Adrenal gland (tissue), 12 donors: ENCODE measurements around the gene KHDRBS2. TPM values are rescaled to one million over a fixed set of nuclear protein-coding genes. Genes with fewer than 3 reads are reported as not detected.

ENCODE experiments used
- DNase-seq, 7 donors: peaks; one replicate each; pipeline ENCODE4 v3.0.0-alpha.2; 2019 to 2020
- H3K27ac ChIP-seq, 5 donors: fragments of 200-600 bp; sonication (generic) in 4 of 5; 1 replicate in 3 of 5; 2 replicates in 2 of 5; pipeline versions ENCODE4 v1.5.1 to v1.8.0; 2016 to 2020; ENCODE audit warnings: mild to moderate bottlenecking in 1 of 5
- H3K27me3 ChIP-seq: fragments of 200-600 bp; 2 replicates; pipeline ENCODE4 v1.8.0; 2021
- H3K36me3 ChIP-seq, 2 donors: fragments of 200-600 bp; replicated peaks in 1 of 2; 1 replicate in 1 of 2; 2 replicates in 1 of 2; pipeline versions ENCODE4 v1.5.1 to v1.8.0; 2018 to 2022
- H3K4me1 ChIP-seq, 2 donors: fragments of 200-600 bp; replicated peaks in 1 of 2; 1 replicate in 1 of 2; 2 replicates in 1 of 2; pipeline versions ENCODE4 v1.5.1 to v1.8.0; 2018 to 2021
- H3K4me3 ChIP-seq, 4 donors: fragments of 200-600 bp; sonication (generic) in 3 of 4; one replicate each; pipeline ENCODE4 v1.5.1; 2016 to 2018
- H3K9me3 ChIP-seq, 3 donors: fragments of 200-600 bp; sonication (generic) in 1 of 3; replicated peaks in 1 of 3; 1 replicate in 2 of 3; 2 replicates in 1 of 3; pipeline versions ENCODE4 v1.5.1 to v1.8.0; 2016 to 2021
- POLR2A ChIP-seq, 2 donors: fragments of 450-650 bp; IDR thresholded peaks; one replicate each; pipeline ENCODE4 v1.6.1; 2017; ENCODE audit warnings: antibody characterized with exemption in 2 of 2, mild to moderate bottlenecking in 2 of 2, moderate library complexity in 1 of 2
- WGBS, 4 donors: extraction: QIAGEN DNeasy Blood & Tissue Kit in 2 of 4; methylation state at CpG; one replicate each; pipeline versions ENCODE4 v1.1.5 to v1.1.7; 2013 to 2017; 5-methylcytosine and 5-hydroxymethylcytosine counted together
- intact Hi-C, 2 donors: fragments of 100-400 bp; cut with DNase I; formaldehyde crosslinking; loops; one replicate each; pipeline versions ENCODE4 v1.14.1 to v1.15.0; 2022 to 2023
- polyA plus RNA-seq, 3 donors: library from polyadenylated mRNA; stranded (reverse); fragments of 200-250 nt in 2 of 3; fragments of 350-450 nt in 1 of 3; fragmentation: Illumina TruSeq in 1 of 3; extraction: RNeasy Lipid Tissue Mini Kit (QIAGEN cat#74804) in 1 of 3; gene quantifications; one replicate each; pipeline ENCODE4 v1.2.3, GENCODE V29; 2013 to 2014
- total RNA-seq, 9 donors: library from RNA; depleted of rRNA in 4 of 9; stranded (reverse); fragments of >200 nt in 4 of 9; fragments of 120-200 nt in 1 of 9; fragmentation: NEBNext Ultra II Directional in 1 of 9; extraction: Animal tissue kit (Norgen Biotek cat#: 25700) in 1 of 9; gene quantifications; one replicate each; pipeline versions ENCODE4 v1.1.0 to v1.2.4, GENCODE V29; 2013 to 2023
- TF ChIP-seq, protein P1 (sequence below), 6 experiments: fragments of 450-650 bp in 4 of 6; fragments of 200-600 bp in 2 of 6; sonication (generic) in 1 of 6; IDR thresholded peaks; 1 replicate in 5 of 6; 2 replicates in 1 of 6; pipeline versions ENCODE4 v1.5.1 to v1.8.0; 2016 to 2021; ENCODE audit warnings: antibody characterized with exemption in 6 of 6, mild to moderate bottlenecking in 2 of 6, moderate library complexity in 1 of 6
- donor health status: healthy with polysubstance abuse.
- donor health status: Bipolar disorder and iron deficiency.
- donor health status: DM: yes; HTN: yes; CAD: no.
- donor health status: DM: no; HTN: no; CAD: no.
- donor health status: DM: no; HTN: no; CAD: no.
- donor health status: DM: yes; HTN: yes; CAD: no.

Gene KHDRBS2
- total and polyA plus RNA-seq, 12 donors: 0.42 to 4.7 (median 1.9) TPM

DNA sequence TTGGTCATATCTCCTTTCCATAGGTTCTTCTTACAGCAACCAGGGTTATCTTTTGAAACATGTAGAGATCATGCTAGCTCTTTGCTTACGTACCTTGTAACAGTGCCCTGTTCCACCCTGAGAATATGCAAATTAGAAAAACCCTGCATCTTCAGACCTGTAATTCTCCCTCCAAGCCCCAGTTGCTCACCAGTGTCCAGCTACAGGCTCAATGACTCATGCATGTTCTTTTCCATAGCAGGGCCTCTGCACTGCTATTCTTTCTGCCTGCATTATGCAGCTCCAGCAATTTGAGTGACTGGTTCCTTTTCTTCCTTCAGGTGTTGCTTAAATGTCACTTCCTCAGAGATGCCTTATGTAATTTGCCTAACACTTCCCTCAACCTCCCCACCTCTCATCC, 636.2 kb downstream of the KHDRBS2 start:
- no peak overlapping the region for H3K27ac ChIP-seq
- intact Hi-C loops: no loop called here
- H3K36me3 ChIP-seq: no peaks in the 10 kb centered on the region
- no peak for DNase-seq
- no peak overlapping the region for H3K4me3 ChIP-seq
- no peaks in the 10 kb centered on the region for H3K9me3 ChIP-seq
- no peak for TF ChIP-seq POLR2A (IDR thresholded peaks at IDR 0.05)
- TF ChIP-seq, protein P1, sequence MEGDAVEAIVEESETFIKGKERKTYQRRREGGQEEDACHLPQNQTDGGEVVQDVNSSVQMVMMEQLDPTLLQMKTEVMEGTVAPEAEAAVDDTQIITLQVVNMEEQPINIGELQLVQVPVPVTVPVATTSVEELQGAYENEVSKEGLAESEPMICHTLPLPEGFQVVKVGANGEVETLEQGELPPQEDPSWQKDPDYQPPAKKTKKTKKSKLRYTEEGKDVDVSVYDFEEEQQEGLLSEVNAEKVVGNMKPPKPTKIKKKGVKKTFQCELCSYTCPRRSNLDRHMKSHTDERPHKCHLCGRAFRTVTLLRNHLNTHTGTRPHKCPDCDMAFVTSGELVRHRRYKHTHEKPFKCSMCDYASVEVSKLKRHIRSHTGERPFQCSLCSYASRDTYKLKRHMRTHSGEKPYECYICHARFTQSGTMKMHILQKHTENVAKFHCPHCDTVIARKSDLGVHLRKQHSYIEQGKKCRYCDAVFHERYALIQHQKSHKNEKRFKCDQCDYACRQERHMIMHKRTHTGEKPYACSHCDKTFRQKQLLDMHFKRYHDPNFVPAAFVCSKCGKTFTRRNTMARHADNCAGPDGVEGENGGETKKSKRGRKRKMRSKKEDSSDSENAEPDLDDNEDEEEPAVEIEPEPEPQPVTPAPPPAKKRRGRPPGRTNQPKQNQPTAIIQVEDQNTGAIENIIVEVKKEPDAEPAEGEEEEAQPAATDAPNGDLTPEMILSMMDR (IDR thresholded peaks at IDR 0.05): no peak
- WGBS, 4 donors: 88 to 92% (median 90%) methylated on average over 1 of the region's 1 CpG
- no peaks in the 10 kb centered on the region for H3K27me3 ChIP-seq
- H3K4me1 ChIP-seq: no peaks in the 10 kb centered on the region

GRCh38 chr6:61640463-61640862, 645.6 kb downstream of the KHDRBS2 start:
- Histone ChIP-seq H3K27ac (no peak overlapping the region), H3K4me3 (no peak overlapping the region), H3K27me3 (no peaks in the 10 kb centered on the region), H3K36me3 (no peaks in the 10 kb centered on the region), H3K9me3 (no peaks in the 10 kb centered on the region), H3K4me1 (no peaks in the 10 kb centered on the region)
- no peak for TF ChIP-seq POLR2A (IDR thresholded peaks at IDR 0.05)
- TF ChIP-seq, protein P1 (IDR thresholded peaks at IDR 0.05): no peak
- 53 to 66% (median 57%) methylated on average over 3 of the region's 3 CpGs for WGBS, 4 donors
- no peak for DNase-seq
- intact Hi-C loops: no loop called here
